Measurements from ENCODE around the gene RPLP2.

GRCh38 chr11:862081-862661 lies 52.4 kb downstream of the RPLP2 start:
- TF ChIP-seq SUZ12 (IDR thresholded peaks at IDR 0.05; ENCODE audit: extremely low read depth, insufficient read depth, insufficient read length) (no peak), ZNF274 (IDR thresholded peaks at IDR 0.05; ENCODE audit: low read depth, low read length) (no peak), YY1 (IDR thresholded peaks at IDR 0.05; ENCODE audit: insufficient read depth, insufficient read length) (no peak)

Measured in NT2/D1 (cell line).